Endothelial cell (in vitro differentiated cells): ENCODE measurements around the gene EIF2S3B. TPM values are rescaled to one million over a fixed set of nuclear protein-coding genes. Genes with fewer than 3 reads are reported as not detected.
"Not testable (repeated sequence)": the region's sequence is repeated elsewhere in the genome, so short reads cannot be mapped to it uniquely, and the experiment has no call there.

Experiments
- DNase-seq: peaks from one replicate; pipeline ENCODE4 v3.0.0; 2021; ENCODE audit warnings: low spot score
- H3K27ac Mint-ChIP-seq: one replicate; pipeline ENCODE4 v1.8.0; 2021; ENCODE audit warnings: mixed read lengths, inconsistent platforms; ENCODE audit not compliant: unreplicated experiment
- H3K27me3 Mint-ChIP-seq: one replicate; pipeline ENCODE4 v1.8.0; 2021; ENCODE audit warnings: mild to moderate bottlenecking, moderate library complexity, mixed read lengths, inconsistent platforms; ENCODE audit not compliant: unreplicated experiment
- H3K36me3 Mint-ChIP-seq: one replicate; pipeline ENCODE4 v1.8.0; 2021; ENCODE audit warnings: mild to moderate bottlenecking, low read depth, mixed read lengths, inconsistent platforms; ENCODE audit not compliant: unreplicated experiment
- H3K4me1 Mint-ChIP-seq: one replicate; pipeline ENCODE4 v1.8.0; 2021; ENCODE audit warnings: mild to moderate bottlenecking, mixed read lengths, inconsistent platforms; ENCODE audit not compliant: unreplicated experiment
- H3K4me3 Mint-ChIP-seq: one replicate; pipeline ENCODE4 v1.8.0; 2021; ENCODE audit warnings: mild to moderate bottlenecking, mixed read lengths, inconsistent platforms; ENCODE audit not compliant: unreplicated experiment
- H3K9me3 Mint-ChIP-seq: one replicate; pipeline ENCODE4 v1.8.0; 2021; ENCODE audit warnings: mixed read lengths, inconsistent platforms; ENCODE audit not compliant: unreplicated experiment
- CTCF ChIP-seq: fragments of 200-600 bp; sonication (generic); IDR thresholded peaks from one replicate; pipeline ENCODE4 v1.5.0; 2021; ENCODE audit warnings: antibody characterized with exemption; ENCODE audit not compliant: unreplicated experiment
- long read RNA-seq: library from polyadenylated mRNA; unstranded; transcript quantifications from one replicate; pipeline ENCODE4 v2.0.0, GENCODE V29; 2020; ENCODE audit not compliant: unreplicated experiment
- total RNA-seq: library from RNA; stranded (reverse); fragmentation: NEBNext Ultra II Directional; extraction: Animal tissue kit (Norgen Biotek cat#: 25700); gene quantifications from one replicate; pipeline ENCODE4 v1.2.1, GENCODE V29; 2021; ENCODE audit not compliant: unreplicated experiment

EIF2S3B gene
- 7.6 TPM for total RNA-seq
- long read RNA-seq, result 0 reads

DNA sequence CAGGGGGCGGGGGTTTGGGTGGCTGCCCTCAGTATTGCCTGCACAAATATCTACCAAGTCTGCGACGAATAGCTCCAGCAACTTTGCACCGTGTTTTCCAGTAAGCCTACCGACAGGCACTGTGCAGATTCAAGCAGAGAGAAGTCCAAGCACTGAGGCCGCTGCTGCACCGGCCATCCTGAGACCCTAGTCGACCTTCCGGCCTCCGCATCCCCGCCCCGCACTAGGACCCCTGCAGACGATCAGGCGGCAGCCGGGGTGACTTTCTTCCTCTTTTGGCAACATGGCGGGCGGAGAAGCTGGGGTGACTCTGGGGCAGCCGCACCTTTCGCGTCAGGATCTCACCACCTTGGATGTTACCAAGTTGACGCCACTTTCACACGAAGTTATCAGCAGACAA, at the start of gene EIF2S3B:
Gene EIF2S3B, plus strand, starts transcription at position 271 of the 400 bp plus-strand sequence. Its CDS starts 13 bp downstream, at position 284.
- H3K36me3 Mint-ChIP-seq, result no peaks in the 10 kb centered on the region
- no peaks in the 10 kb centered on the region for H3K4me1 Mint-ChIP-seq
- TF ChIP-seq CTCF, result no peak
- no peak within 1 kb of the TSS for H3K27ac Mint-ChIP-seq
- H3K9me3 Mint-ChIP-seq, result no peaks in the 10 kb centered on the region
- no peak for DNase-seq
- H3K27me3 Mint-ChIP-seq, result no peaks in the 10 kb centered on the region
- H3K4me3 Mint-ChIP-seq, result no peak within 1 kb of the TSS

- Mint-ChIP-seq H3K27ac (no peak overlapping the region), H3K36me3 (no peaks in the 10 kb centered on the region), H3K4me3 (no peak overlapping the region), H3K27me3 (no peaks in the 10 kb centered on the region), H3K9me3 (no peaks in the 10 kb centered on the region), H3K4me1 (no peaks in the 10 kb centered on the region)
- no peak for DNase-seq
- TF ChIP-seq CTCF, result no peak
Measured at GRCh38 chr12:10456856-10457255, 48.8 kb upstream of the EIF2S3B start.

DNA sequence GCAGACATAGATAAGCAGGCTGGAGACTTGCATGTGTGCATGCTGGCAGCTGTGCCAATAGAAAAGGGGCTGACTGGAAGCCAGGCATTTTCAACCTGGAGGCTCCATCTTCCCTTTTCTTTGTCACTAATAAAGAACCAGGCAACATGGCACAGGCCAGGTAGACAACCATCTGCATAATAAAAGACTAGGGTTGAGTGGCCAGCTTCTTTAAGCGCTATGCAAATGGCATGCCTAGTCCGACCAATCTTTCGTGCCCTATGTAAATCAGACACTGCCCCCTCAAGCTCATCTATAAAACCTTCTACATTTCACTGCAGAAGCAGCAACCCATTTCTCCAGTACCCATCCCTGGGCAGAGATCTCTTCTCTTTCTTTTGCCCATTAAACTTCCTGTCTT, 47.9 kb upstream of the EIF2S3B start:
- Mint-ChIP-seq H3K9me3 (no peaks in the 10 kb centered on the region), H3K27ac (no peak overlapping the region)

DNA sequence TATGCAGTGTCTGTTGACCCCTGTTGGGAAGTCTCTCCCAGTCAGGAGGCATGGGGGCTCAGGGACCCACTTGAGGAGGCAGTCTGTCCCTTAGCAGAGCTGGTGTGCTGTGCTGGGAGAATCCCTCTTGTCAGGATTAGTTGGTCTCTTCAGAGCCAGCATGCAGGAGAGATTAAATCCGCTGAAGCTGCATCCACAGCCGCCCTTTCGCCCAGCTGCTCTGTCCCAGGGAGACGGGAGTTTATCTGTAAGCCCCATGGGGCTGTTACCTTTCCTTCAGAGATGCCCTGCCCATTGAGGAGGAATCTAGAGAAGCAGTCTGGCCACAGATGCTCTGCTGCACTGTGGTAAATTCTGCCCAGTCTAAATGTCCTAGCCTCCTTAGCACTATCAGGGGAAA, 39.4 kb upstream of the EIF2S3B start:
- Mint-ChIP-seq H3K4me3 (no peak overlapping the region), H3K4me1 (no peaks in the 10 kb centered on the region), H3K27me3 (no peaks in the 10 kb centered on the region), H3K9me3 (no peaks in the 10 kb centered on the region), H3K27ac (no peak overlapping the region), H3K36me3 (no peaks in the 10 kb centered on the region)
- no peak for TF ChIP-seq CTCF
- DNase-seq, result no peak

More for the DNA sequence above, 47.9 kb upstream of the EIF2S3B start:
- Mint-ChIP-seq H3K4me3 (no peak overlapping the region), H3K36me3 (no peaks in the 10 kb centered on the region), H3K4me1 (no peaks in the 10 kb centered on the region), H3K27me3 (no peaks in the 10 kb centered on the region)
- TF ChIP-seq CTCF, result no peak
- no peak for DNase-seq

DNA sequence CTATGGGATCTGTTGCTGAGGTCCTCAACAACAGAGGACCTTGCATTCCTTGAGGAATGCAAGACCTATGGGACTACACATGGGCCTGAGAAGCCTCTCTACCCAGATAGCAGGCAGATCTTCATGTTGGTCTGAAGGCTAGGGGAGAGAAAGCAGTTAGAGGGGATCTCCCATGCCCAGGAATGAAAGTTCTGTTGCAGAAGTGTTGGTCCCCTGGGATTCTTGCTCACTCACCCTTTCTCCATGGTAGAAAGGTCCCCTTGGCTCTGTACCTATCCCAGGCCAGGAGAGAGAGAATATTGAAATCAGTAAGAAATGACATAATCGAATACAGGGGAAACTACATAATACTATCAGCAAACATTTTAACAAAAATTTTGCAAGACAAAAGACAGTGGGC, 36.0 kb upstream of the EIF2S3B start:
- Mint-ChIP-seq H3K9me3 (no peaks in the 10 kb centered on the region), H3K27ac (no peak overlapping the region), H3K27me3 (no peaks in the 10 kb centered on the region), H3K4me3 (no peak overlapping the region), H3K36me3 (no peaks in the 10 kb centered on the region), H3K4me1 (no peaks in the 10 kb centered on the region)
- TF ChIP-seq CTCF, result no peak
- DNase-seq, result no peak

GRCh38 chr12:10472808-10473207, 32.9 kb upstream of the EIF2S3B start:
- H3K27me3 Mint-ChIP-seq, DNase-seq, H3K27ac Mint-ChIP-seq, H3K36me3 Mint-ChIP-seq, H3K4me1 Mint-ChIP-seq, H3K9me3 Mint-ChIP-seq, H3K4me3 Mint-ChIP-seq: not testable (repeated sequence)

GRCh38 chr12:10481901-10482300, 23.8 kb upstream of the EIF2S3B start:
- not testable (repeated sequence) for H3K36me3 Mint-ChIP-seq, H3K9me3 Mint-ChIP-seq, DNase-seq, H3K4me1 Mint-ChIP-seq, H3K27me3 Mint-ChIP-seq, H3K27ac Mint-ChIP-seq, H3K4me3 Mint-ChIP-seq

GRCh38 chr12:10487328-10487727, 18.4 kb upstream of the EIF2S3B start:
- not testable (repeated sequence) for H3K9me3 Mint-ChIP-seq, H3K4me1 Mint-ChIP-seq, H3K4me3 Mint-ChIP-seq, H3K36me3 Mint-ChIP-seq, H3K27ac Mint-ChIP-seq, H3K27me3 Mint-ChIP-seq, DNase-seq
